Mesodermal cell (in vitro differentiated cells): ENCODE measurements around the gene LVRN.
A peak's percentile ranks its signal among the peaks of the same experiment; 100 is the strongest.

Experiments
- H3K27ac ChIP-seq: 2 replicates; pipeline ENCODE4 v1.7.0; 2013; ENCODE audit warnings: mild to moderate bottlenecking, low read depth, low read length, moderate library complexity; ENCODE audit not compliant: severe bottlenecking
- H3K36me3 ChIP-seq: 2 replicates; pipeline ENCODE4 v1.7.1; 2013; ENCODE audit warnings: mild to moderate bottlenecking, low read length, moderate library complexity; ENCODE audit not compliant: control insufficient read depth, insufficient read depth
- H3K4me1 ChIP-seq: one replicate; pipeline ENCODE4 v1.7.1; 2013; ENCODE audit warnings: mild to moderate bottlenecking, low read length; ENCODE audit not compliant: insufficient read depth, control insufficient read depth, poor library complexity, severe bottlenecking
- H3K4me3 ChIP-seq: 2 replicates; pipeline ENCODE4 v1.7.0; 2013; ENCODE audit warnings: low read length, control low read depth, mild to moderate bottlenecking; ENCODE audit not compliant: insufficient read depth, poor library complexity, severe bottlenecking; ENCODE audit errors: extremely low read depth
- H3K9me3 ChIP-seq: 2 replicates; pipeline ENCODE4 v1.7.1; 2013; ENCODE audit warnings: mild to moderate bottlenecking, low read length, moderate library complexity; ENCODE audit not compliant: control insufficient read depth
- WGBS, 2 experiments: methylation state at CpG; one replicate each; pipeline ENCODE4 v1.1.5; 2013; ENCODE audit warnings: missing lambda C conversion rate in 2 of 2; ENCODE audit not compliant: insufficient coverage in 2 of 2; 5-methylcytosine and 5-hydroxymethylcytosine counted together

The LVRN gene

GRCh38 chr5:115961381-115962238 is 665 bp upstream of the LVRN start:
- no peak overlapping the region for H3K27ac ChIP-seq
- 28 to 31% methylated on average over 28 to 34 of the region's 42 CpGs for WGBS, 2 experiments
- H3K4me3 ChIP-seq = peak overlapping the region; percentile 31
- no peaks in the 10 kb centered on the region for H3K9me3 ChIP-seq
- H3K36me3 ChIP-seq = no peaks in the 10 kb centered on the region
- peaks cover 3% of the 10 kb centered on the region for H3K4me1 ChIP-seq

- peak overlapping the region; percentile 31 for H3K4me3 ChIP-seq
- H3K27ac ChIP-seq = no peak overlapping the region
- no peaks in the 10 kb centered on the region for H3K9me3 ChIP-seq
- H3K4me1 ChIP-seq = peaks cover 3% of the 10 kb centered on the region
- no peaks in the 10 kb centered on the region for H3K36me3 ChIP-seq
- WGBS, 2 experiments = 6 to 9% methylated on average over 50 to 56 of the region's 71 CpGs
Observed at GRCh38 chr5:115962565-115963402, 509 bp downstream of the LVRN start.

- H3K9me3 ChIP-seq = no peaks in the 10 kb centered on the region
- whole genome bisulfite sequencing, 2 experiments = 36 to 47% methylated on average over 13 to 14 of the region's 17 CpGs
- no peak overlapping the region for H3K4me3 ChIP-seq
Observed at GRCh38 chr5:115963566-115963965, 1.3 kb downstream of the LVRN start.

GRCh38 chr5:115968770-115969169 is 6.5 kb downstream of the LVRN start:
- Histone ChIP-seq H3K27ac (no peak overlapping the region), H3K4me1 (no peaks in the 10 kb centered on the region), H3K9me3 (no peaks in the 10 kb centered on the region), H3K4me3 (no peak overlapping the region), H3K36me3 (no peaks in the 10 kb centered on the region)
- WGBS, 2 experiments = 100% methylated on average over 1 of the region's 2 CpGs; no CpG with 5 or more reads in 1 of the 2 experiments

More at GRCh38 chr5:115963566-115963965, 1.3 kb downstream of the LVRN start:
- H3K27ac ChIP-seq = no peak overlapping the region
- no peaks in the 10 kb centered on the region for H3K36me3 ChIP-seq
- peaks cover 3% of the 10 kb centered on the region for H3K4me1 ChIP-seq

- peaks cover 18% of the 10 kb centered on the region for H3K4me1 ChIP-seq
- H3K27ac ChIP-seq = no peak overlapping the region
- WGBS, 2 experiments = 82 to 85% methylated on average over 4 of the region's 4 CpGs
- no peaks in the 10 kb centered on the region for H3K36me3 ChIP-seq
- H3K9me3 ChIP-seq = no peaks in the 10 kb centered on the region
- H3K4me3 ChIP-seq = no peak overlapping the region
Observed at GRCh38 chr5:115977096-115977495, 14.8 kb downstream of the LVRN start.

GRCh38 chr5:115977988-115978387 is 15.7 kb downstream of the LVRN start:
- no CpG with 5 or more reads among the region's 2 CpGs for WGBS, 2 experiments
- no peak overlapping the region for H3K4me3 ChIP-seq

GRCh38 chr5:115978779-115979178 is 16.5 kb downstream of the LVRN start:
- Histone ChIP-seq H3K27ac (no peak overlapping the region), H3K4me1 (peaks cover 18% of the 10 kb centered on the region), H3K4me3 (no peak overlapping the region), H3K9me3 (no peaks in the 10 kb centered on the region), H3K36me3 (no peaks in the 10 kb centered on the region)
- WGBS, 2 experiments = 92% methylated on average over 2 of the region's 2 CpGs

More at GRCh38 chr5:115977988-115978387, 15.7 kb downstream of the LVRN start:
- peaks cover 18% of the 10 kb centered on the region for H3K4me1 ChIP-seq
- H3K9me3 ChIP-seq = no peaks in the 10 kb centered on the region
- H3K27ac ChIP-seq = peak overlapping the region; percentile 41
- H3K36me3 ChIP-seq = no peaks in the 10 kb centered on the region

GRCh38 chr5:115979201-115980041 is 17.1 kb downstream of the LVRN start:
- Histone ChIP-seq H3K4me3 (no peak overlapping the region), H3K9me3 (no peaks in the 10 kb centered on the region), H3K4me1 (peaks cover 18% of the 10 kb centered on the region), H3K36me3 (no peaks in the 10 kb centered on the region), H3K27ac (no peak overlapping the region)
- 76 to 100% methylated on average over 2 of the region's 3 CpGs for WGBS, 2 experiments

- WGBS, 2 experiments = 100% methylated on average over 1 of the region's 1 CpG; no CpG with 5 or more reads in 1 of the 2 experiments
- peaks cover 3% of the 10 kb centered on the region for H3K4me1 ChIP-seq
- H3K27ac ChIP-seq = no peak overlapping the region
- H3K36me3 ChIP-seq = no peaks in the 10 kb centered on the region
- H3K4me3 ChIP-seq = no peak overlapping the region
- H3K9me3 ChIP-seq = no peaks in the 10 kb centered on the region
Observed at GRCh38 chr5:115983519-115983918, 21.2 kb downstream of the LVRN start.
